Stomach (tissue), 9 donors: Measurements from ENCODE around the gene KCNIP4. TPM values are rescaled to one million over a fixed set of nuclear protein-coding genes. Genes with fewer than 3 reads are reported as not detected.

Experiments used
- DNase-seq, 2 donors: peaks; one replicate each; pipeline versions ENCODE4 v3.0.0 to v3.0.0-alpha.2; 2013 to 2019
- H3K27ac ChIP-seq, 5 donors: fragments of 200-600 bp in 4 of 5; sonication (generic) in 4 of 5; one replicate each; pipeline ENCODE4 v1.5.1; 2013 to 2019; ENCODE audit warnings: mild to moderate bottlenecking in 1 of 5, moderate library complexity in 1 of 5
- H3K27me3 ChIP-seq, 3 donors: fragments of 200-600 bp; sonication (generic); one replicate each; pipeline ENCODE4 v1.5.1; 2017 to 2019; ENCODE audit warnings: mixed run types in 1 of 3
- H3K36me3 ChIP-seq, 4 donors: fragments of 200-600 bp; sonication (generic); 1 replicate in 3 of 4; 2 replicates in 1 of 4; pipeline ENCODE4 v1.5.1; 2016 to 2019
- H3K4me1 ChIP-seq, 4 donors: fragments of 200-600 bp; sonication (generic); one replicate each; pipeline ENCODE4 v1.5.1; 2016 to 2019
- H3K4me3 ChIP-seq, 4 donors: fragments of 200-600 bp; sonication (generic) in 3 of 4; one replicate each; pipeline ENCODE4 v1.5.1; 2016 to 2019; ENCODE audit warnings: mild to moderate bottlenecking in 1 of 4
- H3K9me3 ChIP-seq, 4 donors: fragments of 200-600 bp; sonication (generic); one replicate each; pipeline ENCODE4 v1.5.1; 2016 to 2019
- CTCF ChIP-seq, 7 experiments: fragments of 450-650 bp in 4 of 7; fragments of 200-600 bp in 3 of 7; sonication (generic) in 3 of 7; IDR thresholded peaks; one replicate each; pipeline ENCODE4 v1.5.1; 2016 to 2019; ENCODE audit warnings: antibody characterized with exemption in 7 of 7, control low read depth in 2 of 7, mild to moderate bottlenecking in 1 of 7
- EP300 ChIP-seq: sonication (generic); formaldehyde crosslinking; IDR thresholded peaks from one replicate; pipeline ENCODE4 v1.6.1; 2017; ENCODE audit warnings: antibody characterized with exemption
- POLR2A ChIP-seq, 4 donors: fragments of 450-650 bp; IDR thresholded peaks; one replicate each; pipeline ENCODE4 v1.6.1; 2016; ENCODE audit warnings: antibody characterized with exemption in 4 of 4, control low read depth in 2 of 4, mild to moderate bottlenecking in 1 of 4, moderate library complexity in 1 of 4
- POLR2AphosphoS5 ChIP-seq, 3 donors: sonication (generic); formaldehyde crosslinking; IDR thresholded peaks; one replicate each; pipeline ENCODE4 v1.6.1; 2016; ENCODE audit warnings: antibody characterized with exemption in 3 of 3
- WGBS, 5 donors: extraction: QIAGEN DNeasy Blood & Tissue Kit in 3 of 5; methylation state at CpG; one replicate each; pipeline versions ENCODE4 v1.1.5 to v1.1.7; 2013 to 2018; 5-methylcytosine and 5-hydroxymethylcytosine counted together
- intact Hi-C: fragments of 100-400 bp; cut with DNase I; formaldehyde crosslinking; loops from one replicate; pipeline ENCODE4 v1.15.1; 2023; ENCODE audit warnings: low total_unique reads
- polyA plus RNA-seq, 3 donors: library from polyadenylated mRNA; stranded (reverse); fragments of 200-250 nt; gene quantifications; one replicate each; pipeline ENCODE4 v1.2.3, GENCODE V29; 2013
- total RNA-seq, 5 donors: library from RNA; depleted of rRNA; stranded (reverse); fragments of >200 nt; gene quantifications; one replicate each; pipeline versions ENCODE4 v1.1.0 to v1.2.3, GENCODE V29; 2014 to 2016
- donor health status: healthy with polysubstance abuse.
- donor health status: Bipolar disorder and iron deficiency.
- donor health status: healthy.

KCNIP4 gene
- total and polyA plus RNA-seq, 8 donors: 0.23 to 1.8 (median 1.3) TPM; not detected in 4

- H3K4me1 ChIP-seq: peaks cover 0 to 6% (median 3%) of the 10 kb centered on the region in 4 donors
- DNase-seq: peak in 1 of 2 donors; percentile 68
- no peaks in the 10 kb centered on the region for H3K36me3 ChIP-seq
- no peaks in the 10 kb centered on the region for H3K9me3 ChIP-seq
- peak overlapping the region; percentile 12 to 46 (median 28) for H3K4me3 ChIP-seq
- WGBS, 5 donors: 7 to 21% (median 11%) methylated on average over 4 of the region's 4 CpGs
- intact Hi-C loops: no loop called here
- H3K27me3 ChIP-seq: peaks cover 0 to 3% (median 0%) of the 10 kb centered on the region in 3 donors
- TF ChIP-seq POLR2A (IDR thresholded peaks at IDR 0.05) (no peak), CTCF (IDR thresholded peaks at IDR 0.05) (no peak), POLR2AphosphoS5 (IDR thresholded peaks at IDR 0.05) (no peak), EP300 (no peak)
- H3K27ac ChIP-seq: no peak overlapping the region
These were observed 644.1 kb downstream of the KCNIP4 start for GRCh38 chr4:21304540-21304887.

DNA sequence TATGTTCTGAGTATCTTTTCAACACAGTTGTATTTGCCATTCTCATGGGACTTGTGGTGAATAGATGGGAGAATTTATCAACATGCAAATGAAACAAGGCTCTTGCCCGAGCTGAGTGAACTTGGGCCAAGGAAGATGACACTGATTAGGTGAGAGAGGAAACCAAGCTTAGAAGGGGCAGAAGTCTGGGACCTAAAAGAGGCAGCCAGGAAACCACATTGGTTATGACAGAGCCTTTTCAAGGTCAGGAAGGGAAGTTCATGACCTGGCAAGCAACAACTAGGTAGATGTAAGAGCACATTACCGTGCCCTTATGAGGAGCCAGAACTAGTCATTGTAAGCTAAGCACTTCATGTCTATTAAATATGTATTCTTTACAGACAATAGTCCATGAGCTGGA, 658.0 kb downstream of the KCNIP4 start:
- intact Hi-C loops: no loop called here
- Histone ChIP-seq H3K36me3 (no peaks in the 10 kb centered on the region), H3K9me3 (no peaks in the 10 kb centered on the region), H3K4me1 (peaks cover 0 to 9% (median 2%) of the 10 kb centered on the region in 4 donors), H3K4me3 (no peak overlapping the region), H3K27me3 (no peaks in the 10 kb centered on the region), H3K27ac (no peak overlapping the region)
- 38 to 60% (median 45%) methylated on average over 2 of the region's 2 CpGs for WGBS, 5 donors
- TF ChIP-seq CTCF (IDR thresholded peaks at IDR 0.05): no peak
- no peak for TF ChIP-seq POLR2A (IDR thresholded peaks at IDR 0.05)
- TF ChIP-seq EP300: no peak
- TF ChIP-seq POLR2AphosphoS5 (IDR thresholded peaks at IDR 0.05): no peak
- peak in 1 of 2 donors; percentile 4 for DNase-seq

DNA sequence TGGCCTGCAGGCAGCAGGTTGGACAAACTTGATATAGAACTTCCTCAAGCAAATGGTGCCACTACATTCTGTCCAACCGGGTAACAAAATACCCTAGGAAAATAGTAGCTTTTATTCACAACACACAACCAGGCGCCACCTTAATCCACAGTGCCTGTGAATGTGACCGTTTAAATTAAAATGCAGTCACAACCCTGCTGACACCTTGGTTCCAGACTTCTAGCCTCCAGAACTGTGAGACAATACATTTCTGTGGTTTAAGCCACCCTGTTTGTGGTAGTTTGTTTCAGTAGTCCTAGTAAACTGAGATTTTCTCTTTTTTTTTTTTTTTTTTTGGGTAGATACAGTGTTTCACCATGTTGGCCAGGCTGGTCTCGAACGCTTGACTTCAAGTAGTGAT, 672.5 kb downstream of the KCNIP4 start:
- no peaks in the 10 kb centered on the region for H3K27me3 ChIP-seq
- H3K27ac ChIP-seq: no peak overlapping the region
- DNase-seq: no peak
- no peak for TF ChIP-seq POLR2A (IDR thresholded peaks at IDR 0.05)
- no peak for TF ChIP-seq EP300
- TF ChIP-seq POLR2AphosphoS5 (IDR thresholded peaks at IDR 0.05): no peak
- no peak for TF ChIP-seq CTCF (IDR thresholded peaks at IDR 0.05)
- WGBS, 5 donors: 93 to 96% (median 94%) methylated on average over 5 of the region's 5 CpGs
- H3K4me3 ChIP-seq: no peak overlapping the region
- H3K9me3 ChIP-seq: no peaks in the 10 kb centered on the region
- no peaks in the 10 kb centered on the region for H3K36me3 ChIP-seq
- intact Hi-C loops: no loop called here
- no peaks in the 10 kb centered on the region for H3K4me1 ChIP-seq

DNA sequence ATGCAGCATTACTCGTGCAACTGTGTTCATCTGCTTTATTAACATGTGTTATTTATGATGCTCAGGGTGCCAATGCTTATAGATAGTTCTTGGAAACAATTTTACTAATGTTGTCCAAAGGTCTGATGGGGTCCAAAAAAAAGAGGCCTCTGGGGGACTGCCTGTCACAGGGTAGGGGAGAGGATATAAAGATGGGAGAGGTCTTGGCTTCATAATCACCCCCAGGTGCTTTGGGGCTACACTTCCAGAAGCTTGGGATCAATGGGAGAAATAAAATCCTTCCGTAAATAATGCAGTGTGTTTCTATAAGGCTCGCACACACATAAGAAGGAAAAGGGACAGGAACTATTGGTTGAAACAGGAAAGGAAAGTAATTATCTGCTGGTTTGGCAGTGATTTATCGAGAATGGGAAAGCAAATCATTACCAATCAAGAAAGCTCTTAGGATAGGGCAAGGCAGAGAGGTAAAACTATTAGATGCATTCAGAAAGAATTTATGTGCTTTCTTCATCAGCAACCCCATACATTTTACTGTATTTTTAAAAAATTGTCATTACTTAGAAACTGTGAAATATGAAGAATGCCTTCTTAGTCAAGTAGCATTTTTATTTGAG, 677.0 kb downstream of the KCNIP4 start:
- Histone ChIP-seq H3K4me3 (no peak overlapping the region), H3K36me3 (no peaks in the 10 kb centered on the region)

More for the DNA sequence above, 677.0 kb downstream of the KCNIP4 start:
- no peaks in the 10 kb centered on the region for H3K4me1 ChIP-seq
- no peaks in the 10 kb centered on the region for H3K9me3 ChIP-seq
- intact Hi-C loops: no loop called here
- H3K27ac ChIP-seq: no peak overlapping the region
- no peak for DNase-seq
- no peaks in the 10 kb centered on the region for H3K27me3 ChIP-seq
- no peak for TF ChIP-seq POLR2A (IDR thresholded peaks at IDR 0.05)
- no peak for TF ChIP-seq EP300
- TF ChIP-seq CTCF (IDR thresholded peaks at IDR 0.05): no peak
- TF ChIP-seq POLR2AphosphoS5 (IDR thresholded peaks at IDR 0.05): no peak
- 54 to 79% (median 68%) methylated on average over 4 of the region's 4 CpGs for WGBS, 5 donors
